Choroid plexus epithelial cell (primary cell): Measurements from ENCODE around the gene AP3S2.
A peak's percentile ranks its signal among the peaks of the same experiment; 100 is the strongest.
"Not testable (repeated sequence)": the region's sequence is repeated elsewhere in the genome, so short reads cannot be mapped to it uniquely, and the experiment has no call there.

ENCODE experiments used
- DNase-seq: peaks from one replicate; pipeline ENCODE4 v3.0.0-alpha.2; 2010; ENCODE audit warnings: low read depth
- H3K4me3 ChIP-seq: 2 replicates; pipeline ENCODE4 v1.5.1; 2011; ENCODE audit warnings: low read depth, mild to moderate bottlenecking, control low read depth, low read length, moderate library complexity
- CTCF ChIP-seq: conservative IDR thresholded peaks from 2 replicates; pipeline ENCODE4 v1.5.1; 2011; ENCODE audit warnings: low read depth, mild to moderate bottlenecking, control low read depth, inconsistent platforms, low read length, moderate library complexity

AP3S2 gene

GRCh38 chr15:89841306-89841705 lies 52.5 kb downstream of the AP3S2 start:
- TF ChIP-seq CTCF = no peak
- H3K4me3 ChIP-seq = no peak overlapping the region
- DNase-seq = no peak

GRCh38 chr15:89839167-89839810 lies 54.5 kb downstream of the AP3S2 start:
- no peak for TF ChIP-seq CTCF
- no peak overlapping the region for H3K4me3 ChIP-seq
- no peak for DNase-seq

GRCh38 chr15:89837830-89838178 lies 56.0 kb downstream of the AP3S2 start:
- H3K4me3 ChIP-seq = no peak overlapping the region
- DNase-seq = no peak
- no peak for TF ChIP-seq CTCF

- TF ChIP-seq CTCF = peak; percentile 17
- peak; percentile 71 for DNase-seq
- no peak overlapping the region for H3K4me3 ChIP-seq
These were observed 56.5 kb downstream of the AP3S2 start for GRCh38 chr15:89837134-89837829.

- TF ChIP-seq CTCF = no peak
- no peak overlapping the region for H3K4me3 ChIP-seq
- peak; percentile 96 for DNase-seq
These were observed 57.3 kb downstream of the AP3S2 start for GRCh38 chr15:89836267-89837133.

GRCh38 chr15:89835176-89835564 lies 58.6 kb downstream of the AP3S2 start:
- H3K4me3 ChIP-seq = no peak overlapping the region
- DNase-seq = no peak
- TF ChIP-seq CTCF = no peak

GRCh38 chr15:89834465-89835175 lies 59.2 kb downstream of the AP3S2 start:
- not testable (repeated sequence) for H3K4me3 ChIP-seq, DNase-seq
